HepG2 (cell line): Measurements from ENCODE around the gene HECTD4. TPM values are rescaled to one million over a fixed set of nuclear protein-coding genes. Genes with fewer than 3 reads are reported as not detected.

ENCODE experiments used
- BCL3 ChIP-seq: sonication (generic); formaldehyde crosslinking; IDR thresholded peaks from 2 replicates; pipeline ENCODE4 v1.5.1; 2020; ENCODE audit warnings: mild to moderate bottlenecking, missing genetic modification reagents, moderate library complexity
- CC2D1A ChIP-seq: sonication (generic); formaldehyde crosslinking; IDR thresholded peaks from 2 replicates; pipeline ENCODE4 v1.8.1; 2023; ENCODE audit warnings: mild to moderate bottlenecking, missing genetic modification reagents
- CCDC6 ChIP-seq: sonication (generic); formaldehyde crosslinking; IDR thresholded peaks from 2 replicates; pipeline ENCODE4 v1.8.1; 2022; ENCODE audit warnings: mild to moderate bottlenecking, missing genetic modification reagents, moderate library complexity
- GATAD2A ChIP-seq: IDR thresholded peaks from 2 replicates; pipeline ENCODE4 v1.6.1; 2016
- HBP1 ChIP-seq: IDR thresholded peaks from 2 replicates; pipeline ENCODE4 v1.6.1; 2016; ENCODE audit warnings: low read depth, control low read depth
- MEIS1 ChIP-seq: sonication (generic); formaldehyde crosslinking; IDR thresholded peaks from 2 replicates; pipeline ENCODE4 v1.9.0; 2021; ENCODE audit warnings: mild to moderate bottlenecking, missing genetic modification reagents, moderate library complexity, borderline replicate concordance
- MIXL1 ChIP-seq: IDR thresholded peaks from 2 replicates; pipeline ENCODE4 v1.6.1; 2016
- NCOA1 ChIP-seq: sonication (generic); formaldehyde crosslinking; IDR thresholded peaks from 2 replicates; pipeline ENCODE4 v1.9.0; 2021; ENCODE audit warnings: missing genetic modification reagents
- NFKB2 ChIP-seq: sonication (generic); formaldehyde crosslinking; IDR thresholded peaks from 2 replicates; pipeline ENCODE4 v1.4.0; 2020; ENCODE audit warnings: missing genetic modification reagents, borderline replicate concordance
- PLRG1 ChIP-seq: fragments of 450-650 bp; conservative IDR thresholded peaks from 2 replicates; pipeline ENCODE4 v1.6.1; 2016
- RELA ChIP-seq: sonication (generic); formaldehyde crosslinking; IDR thresholded peaks from 2 replicates; pipeline ENCODE4 v1.4.0; 2020; ENCODE audit warnings: missing genetic modification reagents
- RFX3 ChIP-seq: IDR thresholded peaks from 2 replicates; pipeline ENCODE4 v1.6.1; 2016; ENCODE audit warnings: missing biosample characterization, missing genetic modification reagents
- YEATS2 ChIP-seq: sonication (generic); formaldehyde crosslinking; IDR thresholded peaks from 2 replicates; pipeline ENCODE4 v1.4.0; 2020; ENCODE audit warnings: missing genetic modification reagents, borderline replicate concordance
- ZBTB1 ChIP-seq: sonication (generic); formaldehyde crosslinking; IDR thresholded peaks from 2 replicates; pipeline ENCODE4 v1.4.0; 2020; ENCODE audit warnings: missing genetic modification reagents, borderline replicate concordance
- ZBTB21 ChIP-seq: sonication (generic); formaldehyde crosslinking; IDR thresholded peaks from 2 replicates; pipeline ENCODE4 v1.4.0; 2020; ENCODE audit warnings: missing genetic modification reagents
- ZNF549 ChIP-seq: sonication (generic); formaldehyde crosslinking; IDR thresholded peaks from 2 replicates; pipeline ENCODE4 v1.5.0; 2020; ENCODE audit warnings: missing genetic modification reagents
- ZNF576 ChIP-seq: sonication (generic); formaldehyde crosslinking; IDR thresholded peaks from 2 replicates; pipeline ENCODE4 v1.4.0; 2020; ENCODE audit warnings: mild to moderate bottlenecking, missing genetic modification reagents
- ZNF891 ChIP-seq: sonication (generic); formaldehyde crosslinking; IDR thresholded peaks from 2 replicates; pipeline ENCODE4 v1.5.0; 2020; ENCODE audit warnings: mild to moderate bottlenecking, missing genetic modification reagents
- ZSCAN20 ChIP-seq: sonication (generic); formaldehyde crosslinking; IDR thresholded peaks from 2 replicates; pipeline ENCODE4 v1.4.0; 2020; ENCODE audit warnings: missing genetic modification reagents, mild to moderate bottlenecking, borderline replicate concordance
- polyA plus RNA-seq, 8 experiments: library from polyadenylated mRNA; depleted of rRNA in 3 of 8; stranded (reverse) in 7 of 8; unstranded in 1 of 8; fragments of >200 nt; fragmentation: Illumina TruSeq in 4 of 8; extraction: Trizol in 4 of 8; gene quantifications; 2 replicates each; pipeline versions ENCODE4 v1.2.1 to v1.2.3, GENCODE V29; 2011 to 2016; ENCODE audit warnings: low read depth in 4 of 8, missing spikeins in 1 of 8, mixed read lengths in 1 of 8; ENCODE audit not compliant: insufficient read depth in 1 of 8
- total RNA-seq, 5 experiments: library from RNA; depleted of rRNA; stranded (reverse); fragments of >200 nt; fragmentation: Illumina TruSeq; extraction: Trizol; gene quantifications; 2 replicates each; pipeline ENCODE4 v1.2.3, GENCODE V29; 2016; ENCODE audit warnings: low read depth in 1 of 5
- TF ChIP-seq, protein P1 (sequence below): sonication (generic); formaldehyde crosslinking; IDR thresholded peaks from 2 replicates; pipeline ENCODE4 v1.4.0; 2020; ENCODE audit warnings: missing genetic modification reagents, borderline replicate concordance
- TF ChIP-seq, protein P2 (sequence below): sonication (generic); formaldehyde crosslinking; conservative IDR thresholded peaks from 2 replicates; pipeline ENCODE4 v1.8.0; 2022; ENCODE audit warnings: mild to moderate bottlenecking, moderate library complexity, missing genetic modification reagents

The HECTD4 gene
- total and polyA plus RNA-seq, 2 of the 13 experiments (the other 11 are each of a cell fraction or from before 2014, with no cell fraction given): 9.0 to 11.4 TPM

DNA sequence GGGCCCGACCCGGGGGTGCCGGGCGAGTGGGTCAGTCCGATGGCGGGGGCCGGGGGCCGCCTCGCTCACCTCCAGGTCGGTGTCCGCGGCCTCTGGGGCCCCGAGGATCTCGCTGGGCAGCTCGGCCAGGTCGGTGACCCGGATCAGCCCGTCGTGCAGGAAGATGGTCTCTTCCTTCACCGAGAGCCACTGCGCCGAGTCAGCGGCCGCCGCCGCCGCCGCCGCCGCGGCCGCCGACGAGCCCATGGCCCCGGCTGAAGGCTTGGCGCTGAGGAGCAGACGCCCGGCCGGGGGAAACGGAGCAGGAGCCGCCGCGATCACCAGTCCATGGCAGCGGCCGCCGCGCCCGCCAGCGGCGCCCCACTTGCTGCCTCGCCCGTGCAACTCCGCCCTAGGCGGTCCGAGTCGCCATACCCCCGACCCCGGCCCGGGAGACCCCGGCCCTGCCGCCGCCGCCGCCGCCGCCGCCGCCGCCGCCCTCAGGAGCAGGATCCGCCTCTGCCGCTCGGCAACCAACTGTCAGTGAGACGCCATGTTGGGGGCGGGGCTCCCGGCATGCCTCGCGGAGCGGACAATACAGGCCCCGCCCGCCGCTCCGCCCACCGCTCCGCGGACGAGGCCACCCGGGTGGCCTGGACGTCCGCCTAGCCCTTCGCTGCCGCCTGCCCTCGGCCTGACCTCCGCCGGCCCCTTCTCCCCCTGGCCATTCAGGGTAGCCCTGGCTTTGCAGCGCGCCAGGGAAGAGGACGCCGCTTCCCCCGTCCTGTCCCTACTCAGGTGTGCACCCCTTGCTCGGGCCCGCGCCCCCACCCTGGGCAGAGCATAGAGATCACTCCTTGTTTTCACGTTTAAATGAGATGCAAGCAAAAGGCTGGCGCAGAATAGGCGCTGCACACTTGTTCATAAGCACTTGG is at the start of gene HECTD4 (continued):
- TF ChIP-seq ZSCAN20 (CRISPR knock-in tag) (no peak), ZBTB1 (CRISPR knock-in tag) (no peak), ZNF576 (0 out of 2 replicates have a peak, but pooled peaks have one; percentile 39), RELA (CRISPR knock-in tag) (0 out of 2 replicates have a peak, but pooled peaks have one; percentile 16), PLRG1 (no peak), BCL3 (CRISPR knock-in tag) (peak; percentile 37; the same call in 1 of the 2 replicates), ZBTB21 (CRISPR knock-in tag) (no peak), ZNF891 (CRISPR knock-in tag) (no peak), CCDC6 (no peak; the same call in 1 of the 2 replicates), MIXL1 (CRISPR knock-in tag) (peak; percentile 48), CC2D1A (no peak), NFKB2 (no peak; the same call in 1 of the 2 replicates), GATAD2A (CRISPR knock-in tag) (no peak), ZNF549 (CRISPR knock-in tag) (no peak), YEATS2 (CRISPR knock-in tag) (peak; percentile 75; the same call in 1 of the 2 replicates), NCOA1 (CRISPR knock-in tag) (0 out of 2 replicates have a peak, but pooled peaks have one; percentile 44), RFX3 (CRISPR knock-in tag) (no peak), MEIS1 (CRISPR knock-in tag) (no peak; the same call in 1 of the 2 replicates), HBP1 (CRISPR knock-in tag) (no peak)
- TF ChIP-seq, protein P1, sequence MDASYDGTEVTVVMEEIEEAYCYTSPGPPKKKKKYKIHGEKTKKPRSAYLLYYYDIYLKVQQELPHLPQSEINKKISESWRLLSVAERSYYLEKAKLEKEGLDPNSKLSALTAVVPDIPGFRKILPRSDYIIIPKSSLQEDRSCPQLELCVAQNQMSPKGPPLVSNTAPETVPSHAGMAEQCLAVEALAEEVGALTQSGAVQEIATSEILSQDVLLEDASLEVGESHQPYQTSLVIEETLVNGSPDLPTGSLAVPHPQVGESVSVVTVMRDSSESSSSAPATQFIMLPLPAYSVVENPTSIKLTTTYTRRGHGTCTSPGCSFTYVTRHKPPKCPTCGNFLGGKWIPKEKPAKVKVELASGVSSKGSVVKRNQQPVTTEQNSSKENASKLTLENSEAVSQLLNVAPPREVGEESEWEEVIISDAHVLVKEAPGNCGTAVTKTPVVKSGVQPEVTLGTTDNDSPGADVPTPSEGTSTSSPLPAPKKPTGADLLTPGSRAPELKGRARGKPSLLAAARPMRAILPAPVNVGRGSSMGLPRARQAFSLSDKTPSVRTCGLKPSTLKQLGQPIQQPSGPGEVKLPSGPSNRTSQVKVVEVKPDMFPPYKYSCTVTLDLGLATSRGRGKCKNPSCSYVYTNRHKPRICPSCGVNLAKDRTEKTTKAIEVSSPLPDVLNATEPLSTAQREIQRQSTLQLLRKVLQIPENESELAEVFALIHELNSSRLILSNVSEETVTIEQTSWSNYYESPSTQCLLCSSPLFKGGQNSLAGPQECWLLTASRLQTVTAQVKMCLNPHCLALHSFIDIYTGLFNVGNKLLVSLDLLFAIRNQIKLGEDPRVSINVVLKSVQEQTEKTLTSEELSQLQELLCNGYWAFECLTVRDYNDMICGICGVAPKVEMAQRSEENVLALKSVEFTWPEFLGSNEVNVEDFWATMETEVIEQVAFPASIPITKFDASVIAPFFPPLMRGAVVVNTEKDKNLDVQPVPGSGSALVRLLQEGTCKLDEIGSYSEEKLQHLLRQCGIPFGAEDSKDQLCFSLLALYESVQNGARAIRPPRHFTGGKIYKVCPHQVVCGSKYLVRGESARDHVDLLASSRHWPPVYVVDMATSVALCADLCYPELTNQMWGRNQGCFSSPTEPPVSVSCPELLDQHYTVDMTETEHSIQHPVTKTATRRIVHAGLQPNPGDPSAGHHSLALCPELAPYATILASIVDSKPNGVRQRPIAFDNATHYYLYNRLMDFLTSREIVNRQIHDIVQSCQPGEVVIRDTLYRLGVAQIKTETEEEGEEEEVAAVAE (CRISPR knock-in tag): no peak
- TF ChIP-seq, protein P2, sequence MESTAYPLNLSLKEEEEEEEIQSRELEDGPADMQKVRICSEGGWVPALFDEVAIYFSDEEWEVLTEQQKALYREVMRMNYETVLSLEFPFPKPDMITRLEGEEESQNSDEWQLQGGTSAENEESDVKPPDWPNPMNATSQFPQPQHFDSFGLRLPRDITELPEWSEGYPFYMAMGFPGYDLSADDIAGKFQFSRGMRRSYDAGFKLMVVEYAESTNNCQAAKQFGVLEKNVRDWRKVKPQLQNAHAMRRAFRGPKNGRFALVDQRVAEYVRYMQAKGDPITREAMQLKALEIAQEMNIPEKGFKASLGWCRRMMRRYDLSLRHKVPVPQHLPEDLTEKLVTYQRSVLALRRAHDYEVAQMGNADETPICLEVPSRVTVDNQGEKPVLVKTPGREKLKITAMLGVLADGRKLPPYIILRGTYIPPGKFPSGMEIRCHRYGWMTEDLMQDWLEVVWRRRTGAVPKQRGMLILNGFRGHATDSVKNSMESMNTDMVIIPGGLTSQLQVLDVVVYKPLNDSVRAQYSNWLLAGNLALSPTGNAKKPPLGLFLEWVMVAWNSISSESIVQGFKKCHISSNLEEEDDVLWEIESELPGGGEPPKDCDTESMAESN (CRISPR knock-in tag): no peak
